ENCODE data around the gene SECTM1.

Gene SECTM1

DNA sequence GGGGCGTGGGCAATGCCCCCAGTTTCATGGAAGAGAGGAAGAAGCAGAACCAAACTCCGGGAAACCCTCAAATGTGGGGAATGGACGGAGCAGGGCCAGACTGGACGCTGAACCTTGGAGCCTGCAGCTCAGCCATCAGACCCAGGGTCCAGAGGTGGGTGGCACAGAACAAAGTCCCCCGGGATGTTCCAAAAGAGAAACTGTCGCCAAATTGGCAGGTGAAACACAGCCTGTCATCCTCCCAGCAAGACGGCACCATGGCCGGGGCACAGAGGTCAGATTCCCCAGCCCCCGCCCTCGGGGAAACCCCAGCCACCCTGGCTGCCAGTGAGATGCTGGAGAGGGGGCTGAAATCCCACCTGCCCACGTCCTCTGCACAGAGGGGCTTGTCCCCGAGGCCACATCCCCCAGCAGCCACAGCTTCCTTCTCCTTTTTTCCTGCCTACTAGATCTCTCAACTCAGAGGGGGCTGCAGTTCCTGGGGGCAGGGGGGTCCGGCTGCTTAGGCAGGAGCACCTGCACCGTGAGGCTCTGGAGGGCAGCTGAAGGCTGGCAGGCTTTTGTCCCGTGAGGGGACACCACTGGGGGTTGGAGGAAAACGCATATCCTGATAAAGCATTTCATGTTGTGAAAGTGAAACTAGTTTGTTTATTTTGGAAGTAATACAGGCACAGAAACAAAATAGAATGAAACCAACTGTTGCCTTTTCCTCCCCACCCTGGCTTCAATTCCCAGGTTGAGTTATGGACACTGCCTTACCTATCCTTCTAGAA, 1.2 kb upstream of the SECTM1 start:
- H3K9ac ChIP-seq: peak overlapping the region; percentile 4 to 62 (median 54); a peak in 21 of 22 replicates
- peak overlapping the region; percentile 46 to 72 (median 56); a peak in 19 of 20 replicates for H3K4me3 ChIP-seq
- peak overlapping the region in 10 of 11 experiments; percentile 30 to 76 (median 62); a peak in 19 of 22 replicates for H3K27ac ChIP-seq

DNA sequence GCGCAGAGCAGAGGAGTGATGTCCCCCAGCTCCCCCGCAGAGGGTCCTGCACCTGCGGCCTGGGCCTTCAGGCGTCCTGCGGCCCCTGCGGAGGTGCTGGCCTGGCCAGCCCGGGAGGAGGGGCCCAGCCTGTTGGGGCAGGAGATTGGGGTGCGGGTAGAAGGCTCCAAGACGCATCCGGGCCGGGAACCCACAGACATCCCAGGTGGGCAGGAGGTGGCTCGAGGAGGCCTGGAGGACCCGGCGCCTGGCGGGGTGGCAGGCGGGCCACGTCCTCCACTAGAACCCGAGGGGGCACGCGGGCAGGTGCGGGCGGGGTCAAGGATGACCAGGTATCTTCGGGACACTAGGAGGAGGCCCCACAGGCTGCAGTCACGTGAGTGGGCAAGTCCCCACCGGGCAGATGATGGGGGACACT, 647 bp upstream of the SECTM1 start:
- H3K27me3 ChIP-seq: peaks cover 44 to 69% (median 52%) of the 10 kb centered on the region in 11 experiments
- H4K20me1 ChIP-seq: peaks cover 23 to 49% (median 31%) of the 10 kb centered on the region in 11 experiments; a peak in 15 of 22 replicates
- peaks cover 55 to 98% (median 96%) of the 10 kb centered on the region in 10 experiments for H3K4me1 ChIP-seq
- H3K36me3 ChIP-seq: no peaks in the 10 kb centered on the region
- peak overlapping the region in 9 of 11 experiments; percentile 4 to 62 (median 56); a peak in 10 of 22 replicates for H3K9ac ChIP-seq
- peak overlapping the region; percentile 86 to 99 (median 97) for H3K4me2 ChIP-seq
- H3K9me3 ChIP-seq (replicated peaks in 1 of 11): no peaks in the 10 kb centered on the region
- H3K4me3 ChIP-seq: peak overlapping the region; percentile 46 to 72 (median 56); a peak in 19 of 20 replicates
- no peak for TF ChIP-seq Cebpa-rat (IDR thresholded peaks at IDR 0.05)
- H3K27ac ChIP-seq: peak overlapping the region in 3 of 11 experiments; percentile 60 to 76 (median 74); a peak in 4 of 22 replicates

More for the DNA sequence above, 1.2 kb upstream of the SECTM1 start:
- Histone ChIP-seq H3K4me2 (peak overlapping the region; percentile 86 to 99 (median 97)), H3K9me3 (replicated peaks in 1 of 11) (no peaks in the 10 kb centered on the region), H3K36me3 (no peaks in the 10 kb centered on the region), H4K20me1 (peaks cover 23 to 43% (median 28%) of the 10 kb centered on the region in 11 experiments; a peak in 15 of 22 replicates), H3K27me3 (peaks cover 38 to 63% (median 50%) of the 10 kb centered on the region in 11 experiments), H3K4me1 (peaks cover 55 to 97% (median 94%) of the 10 kb centered on the region in 10 experiments)
- TF ChIP-seq Cebpa-rat (IDR thresholded peaks at IDR 0.05): no peak

DNA sequence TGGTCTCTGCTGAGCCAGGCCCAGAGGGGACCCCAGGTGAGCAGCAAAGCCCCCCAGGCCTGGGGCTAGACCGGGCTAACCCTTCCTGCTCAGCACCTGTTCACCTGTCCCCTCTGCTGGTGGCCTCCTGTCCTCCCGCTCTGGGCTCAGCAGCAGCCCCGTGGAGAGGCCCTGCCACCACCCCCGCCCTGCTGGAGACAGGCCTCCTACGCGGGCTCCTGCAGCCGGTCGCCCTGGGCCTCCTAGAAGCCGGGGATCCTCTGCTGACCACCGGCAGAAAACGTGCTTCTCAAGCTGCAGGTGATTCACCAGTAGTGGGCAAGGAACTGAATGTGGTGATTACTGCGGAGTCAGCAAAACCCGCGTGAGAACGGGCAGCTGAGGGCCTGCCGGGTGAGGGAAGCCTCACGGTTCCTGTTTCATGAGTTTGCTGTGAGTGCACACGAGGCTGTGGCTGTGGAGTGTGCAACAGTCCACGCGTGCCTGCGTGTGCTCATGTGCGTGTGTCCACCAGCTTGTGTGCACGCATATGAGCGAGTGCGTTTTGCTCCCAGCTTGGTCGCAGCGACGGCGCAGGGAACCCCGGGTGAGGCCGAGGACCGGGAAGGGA, 792 bp downstream of the SECTM1 start:
- TF ChIP-seq Cebpa-rat (IDR thresholded peaks at IDR 0.05): no peak
- Histone ChIP-seq H3K36me3 (no peaks in the 10 kb centered on the region), H3K4me2 (peak overlapping the region; percentile 86 to 99 (median 97)), H4K20me1 (peaks cover 23 to 55% (median 35%) of the 10 kb centered on the region in 11 experiments; a peak in 15 of 22 replicates), H3K9me3 (replicated peaks in 1 of 11) (no peaks in the 10 kb centered on the region), H3K27me3 (peaks cover 47 to 73% (median 52%) of the 10 kb centered on the region in 11 experiments), H3K4me3 (peak overlapping the region; percentile 39 to 72 (median 54)), H3K9ac (peak overlapping the region in 7 of 11 experiments; percentile 20 to 68 (median 47); a peak in 10 of 22 replicates), H3K4me1 (peaks cover 55 to 97% (median 94%) of the 10 kb centered on the region in 10 experiments), H3K27ac (no peak overlapping the region)

DNA sequence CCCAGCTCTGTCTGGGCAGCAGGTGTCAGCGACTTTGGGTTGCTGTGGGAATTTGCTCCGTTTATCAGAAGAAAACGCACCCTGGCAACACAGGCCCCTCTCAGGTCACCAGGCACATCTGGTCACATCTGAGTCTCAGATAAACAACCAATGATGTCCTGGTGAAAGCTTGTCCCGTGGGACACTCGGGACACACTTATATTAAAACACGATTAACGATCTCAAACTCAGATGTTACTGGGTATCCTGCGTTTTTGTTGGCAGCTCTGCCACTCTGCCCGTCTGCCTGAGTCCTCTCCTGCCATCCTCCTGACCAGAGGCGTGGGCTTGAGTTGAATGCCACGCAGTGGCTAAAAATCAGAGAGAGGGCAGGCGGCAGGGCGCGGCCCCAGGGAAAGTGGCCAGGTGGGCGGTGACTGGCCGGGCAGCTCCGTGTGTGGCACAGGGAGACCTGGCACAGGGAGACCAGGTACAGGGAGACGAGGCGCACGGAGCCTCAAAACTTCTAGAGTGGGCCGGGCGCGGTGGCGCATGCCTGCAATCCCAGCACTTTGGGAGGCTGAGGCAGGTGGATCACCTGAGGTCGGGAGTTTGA, 2.1 kb downstream of the SECTM1 start:
- Histone ChIP-seq H3K9me3 (replicated peaks in 1 of 11) (no peaks in the 10 kb centered on the region), H3K4me3 (no peak overlapping the region), H3K36me3 (no peaks in the 10 kb centered on the region), H4K20me1 (peaks cover 23 to 55% (median 35%) of the 10 kb centered on the region in 11 experiments; a peak in 15 of 22 replicates), H3K27ac (no peak overlapping the region), H3K4me1 (peaks cover 49 to 95% (median 82%) of the 10 kb centered on the region in 10 experiments), H3K4me2 (peak overlapping the region in 9 of 11 experiments; percentile 68 to 95 (median 85); a peak in 17 of 22 replicates), H3K27me3 (peaks cover 47 to 76% (median 52%) of the 10 kb centered on the region in 11 experiments), H3K9ac (no peak overlapping the region)
- TF ChIP-seq Cebpa-rat (IDR thresholded peaks at IDR 0.05): no peak

DNA sequence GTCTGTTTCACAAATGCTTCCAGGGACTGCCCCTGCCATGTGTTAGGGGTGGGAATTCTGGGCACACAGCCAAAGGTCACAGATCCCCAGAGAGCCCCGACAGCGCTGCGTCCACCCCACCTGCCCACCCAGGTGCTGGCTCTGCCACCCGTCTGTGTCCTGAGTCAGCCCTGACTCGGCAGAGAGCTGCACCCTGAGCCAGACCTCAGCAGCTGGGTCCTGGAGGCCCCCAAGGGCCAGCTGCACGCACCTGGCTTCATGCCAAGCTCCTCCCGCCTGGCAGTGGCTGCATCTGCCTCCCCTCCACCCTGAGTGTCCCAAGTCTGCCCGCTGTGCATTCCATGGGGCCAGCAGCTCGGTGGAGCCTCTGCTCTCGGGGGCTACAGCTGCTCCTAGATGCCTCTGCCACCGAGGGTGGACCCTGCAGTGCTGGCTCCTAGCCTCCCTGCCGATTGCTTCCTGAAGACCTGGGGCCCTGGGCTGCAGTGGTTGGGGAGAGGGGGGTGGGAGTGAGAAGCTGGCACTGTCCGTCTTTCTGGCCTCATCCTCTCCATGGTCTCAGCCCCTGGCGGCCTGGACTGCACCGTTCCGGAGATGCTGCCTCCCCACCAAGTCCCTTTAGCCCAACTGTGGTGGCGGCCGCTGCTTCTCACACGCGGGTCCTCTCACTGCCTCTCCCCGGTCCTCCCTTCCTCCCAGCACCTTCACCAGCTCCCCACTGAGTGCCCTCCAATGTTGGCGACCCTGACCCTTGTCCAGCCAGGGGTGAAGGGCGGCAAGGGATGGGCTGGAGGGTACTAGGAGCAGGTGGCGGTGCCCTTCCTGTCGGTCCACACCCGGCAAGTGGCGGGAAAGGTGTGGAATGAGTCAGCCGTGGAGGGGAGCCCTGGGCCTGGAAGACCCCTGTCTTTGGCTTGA, 3.0 kb downstream of the SECTM1 start:
- H3K9me3 ChIP-seq (replicated peaks in 1 of 11): no peaks in the 10 kb centered on the region
- no peak overlapping the region; a peak in 2 of 20 replicates for H3K4me3 ChIP-seq
- peak overlapping the region; percentile 51 to 95 (median 81) for H3K4me2 ChIP-seq
- TF ChIP-seq Cebpa-rat (IDR thresholded peaks at IDR 0.05): no peak
- peaks cover 23 to 55% (median 35%) of the 10 kb centered on the region in 11 experiments; a peak in 16 of 22 replicates for H4K20me1 ChIP-seq
- H3K9ac ChIP-seq: peak overlapping the region in 3 of 11 experiments; percentile 29 to 51 (median 30); a peak in 4 of 22 replicates
- peaks cover 41 to 92% (median 79%) of the 10 kb centered on the region in 10 experiments for H3K4me1 ChIP-seq
- no peak overlapping the region for H3K27ac ChIP-seq
- H3K36me3 ChIP-seq: no peaks in the 10 kb centered on the region
- peaks cover 47 to 77% (median 53%) of the 10 kb centered on the region in 11 experiments for H3K27me3 ChIP-seq

DNA sequence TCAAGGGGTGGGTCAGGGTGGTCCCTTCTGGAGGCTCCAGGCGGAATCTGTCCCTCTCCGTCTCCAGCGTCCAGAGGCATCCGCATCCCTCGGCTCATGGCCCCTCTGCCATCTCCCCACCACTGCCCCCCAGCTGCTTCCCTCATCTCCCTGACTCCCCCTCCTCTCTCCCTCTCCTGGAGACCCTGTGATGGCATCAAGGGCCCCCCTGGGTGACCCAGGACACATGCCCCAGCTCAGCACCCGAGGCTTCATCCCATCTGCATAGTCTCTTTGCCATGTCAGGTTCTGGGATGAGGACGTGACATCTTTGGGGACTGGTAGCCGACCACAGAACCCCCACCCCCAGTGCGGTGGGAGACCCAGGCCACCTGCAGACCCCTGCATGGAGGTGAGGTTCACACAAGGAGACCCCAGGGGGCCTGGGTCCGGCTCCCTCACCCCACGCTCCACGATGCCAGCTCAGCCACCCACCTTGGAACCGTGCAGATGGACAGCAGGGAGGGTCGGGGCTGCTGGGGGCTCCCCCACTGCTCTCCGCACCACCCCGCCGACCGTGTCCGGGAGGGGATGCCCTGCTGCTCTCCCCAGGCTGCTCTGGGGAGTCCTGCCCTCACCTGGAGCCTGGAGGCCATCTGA, 3.8 kb downstream of the SECTM1 start:
- Histone ChIP-seq H3K4me2 (peak overlapping the region; percentile 51 to 95 (median 81)), H3K4me1 (peaks cover 39 to 92% (median 79%) of the 10 kb centered on the region in 10 experiments), H3K4me3 (no peak overlapping the region; a peak in 2 of 20 replicates), H3K9me3 (replicated peaks in 1 of 11) (no peaks in the 10 kb centered on the region), H3K27ac (no peak overlapping the region), H3K27me3 (peaks cover 48 to 78% (median 56%) of the 10 kb centered on the region in 11 experiments), H3K9ac (peak overlapping the region in 4 of 11 experiments; percentile 29 to 51 (median 30); a peak in 3 of 22 replicates), H3K36me3 (no peaks in the 10 kb centered on the region), H4K20me1 (peaks cover 23 to 59% (median 34%) of the 10 kb centered on the region in 11 experiments; a peak in 16 of 22 replicates)
- TF ChIP-seq Cebpa-rat (IDR thresholded peaks at IDR 0.05): no peak

DNA sequence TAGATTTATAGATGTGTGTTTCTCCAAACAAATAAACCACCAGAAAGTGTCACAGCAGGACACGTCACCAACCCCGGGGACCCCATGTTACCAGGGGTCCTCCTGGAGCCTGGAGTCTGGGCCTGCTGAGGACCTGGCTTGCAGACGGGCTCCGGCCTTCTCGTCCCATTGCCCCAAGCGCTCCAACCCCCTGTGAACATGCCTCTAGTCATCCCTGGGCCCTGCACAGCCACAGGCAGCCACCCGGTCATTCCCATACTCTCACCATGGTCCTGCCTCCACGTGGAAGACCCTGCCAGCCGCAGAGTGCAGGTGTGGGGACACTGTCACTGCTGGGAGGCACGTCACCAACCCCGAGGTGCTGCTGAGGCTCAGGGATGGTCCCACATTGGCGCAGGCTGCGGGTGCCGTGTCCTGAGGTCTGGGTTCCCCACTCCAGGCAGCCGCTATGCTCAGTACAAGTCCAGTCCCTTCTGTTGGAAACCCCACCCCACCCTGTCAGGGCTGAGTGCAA, 4.5 kb downstream of the SECTM1 start:
- Histone ChIP-seq H3K4me2 (peak overlapping the region in 8 of 11 experiments; percentile 19 to 95 (median 84); a peak in 14 of 22 replicates), H3K27me3 (peaks cover 41 to 76% (median 48%) of the 10 kb centered on the region in 11 experiments), H3K4me1 (peaks cover 35 to 92% (median 77%) of the 10 kb centered on the region in 10 experiments), H3K4me3 (no peak overlapping the region), H4K20me1 (peaks cover 18 to 59% (median 27%) of the 10 kb centered on the region in 11 experiments; a peak in 16 of 22 replicates), H3K9ac (no peak overlapping the region), H3K9me3 (replicated peaks in 1 of 11) (no peaks in the 10 kb centered on the region), H3K36me3 (no peaks in the 10 kb centered on the region), H3K27ac (no peak overlapping the region)
- no peak for TF ChIP-seq Cebpa-rat (IDR thresholded peaks at IDR 0.05)
